Stimulated activated CD8-positive, alpha-beta memory T cell treated with anti-CD3 and anti-CD28 coated beads, Interleukin-7, amount 100 ng/mL, for 4 hours (primary cell): ENCODE results near the gene GET3.
"Not testable (repeated sequence)": the region's sequence is repeated elsewhere in the genome, so short reads cannot be mapped to it uniquely, and the experiment has no call there.

Experiments
- DNase-seq, 2 donors: peaks; one replicate each; pipeline ENCODE4 v3.0.0-alpha.2; 2020; ENCODE audit warnings: low read depth in 2 of 2

GET3 gene

GRCh38 chr19:12715929-12716328, 21.4 kb upstream of the GET3 start:
- no peak for DNase-seq

DNA sequence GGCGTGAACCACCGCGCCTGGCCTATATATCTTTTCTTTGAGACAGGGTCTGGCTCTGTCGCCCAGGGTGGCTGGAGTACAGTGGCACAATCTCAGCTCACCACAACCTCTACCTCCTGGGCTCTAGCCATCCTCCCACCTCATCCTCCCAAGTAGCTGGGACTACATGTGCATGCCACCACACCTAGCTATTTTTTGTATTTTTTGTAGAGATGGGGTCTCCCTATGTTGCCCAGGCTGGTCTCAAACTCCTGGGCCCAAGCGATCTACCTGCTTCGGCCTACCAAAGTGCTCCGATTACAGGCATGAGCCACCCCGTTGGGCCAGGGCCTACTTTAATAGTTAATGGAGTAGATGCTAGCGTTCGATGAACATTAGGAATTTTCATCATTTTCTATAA, 17.0 kb upstream of the GET3 start:
- DNase-seq = no peak

DNA sequence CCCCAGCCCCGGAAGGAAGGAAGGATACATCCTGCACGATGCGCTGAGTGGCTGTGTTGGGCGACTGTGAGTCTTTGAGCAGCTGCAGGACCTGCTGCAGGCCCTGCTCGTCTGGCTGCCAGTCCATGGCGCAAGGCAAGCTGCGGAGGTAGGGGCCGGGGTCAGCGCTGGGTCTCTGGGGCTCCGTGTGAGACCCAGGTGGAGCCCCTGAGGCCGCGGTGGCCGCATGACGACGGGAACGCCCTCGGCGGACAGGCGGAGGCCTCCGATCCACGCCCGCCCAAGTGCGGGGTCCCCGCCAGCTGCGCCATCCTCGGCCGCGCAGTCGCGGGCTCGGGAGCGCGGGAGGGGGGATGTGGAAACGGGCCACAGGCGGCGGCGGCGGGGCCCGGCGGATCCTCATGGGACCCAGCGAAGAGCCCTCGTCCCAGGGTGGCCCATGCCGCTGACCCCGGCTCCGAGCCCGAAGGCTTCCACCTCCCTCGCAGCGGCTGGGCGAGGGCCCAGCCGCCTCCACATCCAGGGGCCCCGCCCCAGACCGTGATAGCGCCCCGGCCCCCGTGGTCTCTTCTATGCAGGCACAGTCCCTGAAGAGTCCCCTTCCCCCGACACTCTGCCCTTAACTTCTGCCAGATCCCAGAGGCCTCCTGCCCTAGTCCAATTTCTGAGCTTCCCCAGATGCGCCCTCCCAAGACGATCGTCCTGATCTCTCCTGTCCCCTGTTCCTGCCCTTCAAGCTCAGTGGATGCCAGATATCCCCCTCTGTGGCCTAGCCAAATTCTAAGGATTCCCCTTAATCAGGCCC, 16.2 kb upstream of the GET3 start:
- no peak for DNase-seq

DNA sequence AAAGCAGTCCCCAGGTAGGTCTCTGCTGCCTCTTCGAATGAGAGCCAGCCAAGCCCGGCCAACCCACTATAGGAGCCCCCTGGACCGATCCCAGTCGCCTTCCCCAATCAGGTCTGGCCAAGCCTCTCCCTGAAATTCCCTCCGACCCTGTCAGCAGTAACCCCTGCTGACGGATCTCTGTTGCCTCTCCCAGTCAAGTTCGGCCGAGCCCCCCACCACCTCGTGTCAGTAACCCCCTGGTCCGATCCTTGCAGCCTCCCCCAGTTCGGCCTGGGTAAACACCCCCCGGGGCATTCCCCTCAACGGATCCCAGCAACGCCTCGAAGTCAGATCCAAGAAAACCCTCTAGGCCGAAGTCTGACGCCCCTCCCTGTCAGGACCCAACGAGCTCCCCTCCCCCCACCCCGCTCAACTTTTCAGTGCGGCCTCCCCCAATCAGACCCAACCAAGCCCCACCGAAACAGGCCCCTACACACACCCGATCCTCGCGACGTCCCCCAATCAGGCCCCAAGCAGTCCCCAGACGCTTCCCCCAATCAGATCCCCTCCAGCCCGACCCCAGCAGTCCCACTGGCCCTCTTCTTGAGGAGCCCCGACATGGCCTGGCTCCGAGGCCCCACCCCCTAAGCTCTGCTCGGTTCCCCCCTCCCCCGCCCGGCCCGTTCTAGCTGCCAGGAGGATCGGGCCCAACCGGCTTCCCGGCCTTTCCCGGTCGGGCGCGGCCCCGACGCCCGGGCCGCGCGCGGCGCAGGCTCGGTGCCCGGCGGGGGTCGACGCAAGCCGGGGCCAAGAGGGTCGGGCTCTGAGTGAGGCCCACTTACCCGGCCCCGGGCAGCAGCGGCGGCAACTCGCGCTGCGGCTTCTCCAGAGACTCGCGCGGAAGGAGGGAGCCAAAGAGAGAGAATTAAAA, 15.4 kb upstream of the GET3 start:
- DNase-seq = peak in 1 of 2 donors; percentile 32

GRCh38 chr19:12722566-12723380, 14.5 kb upstream of the GET3 start:
- DNase-seq = peak; percentile 91 to 94

DNA sequence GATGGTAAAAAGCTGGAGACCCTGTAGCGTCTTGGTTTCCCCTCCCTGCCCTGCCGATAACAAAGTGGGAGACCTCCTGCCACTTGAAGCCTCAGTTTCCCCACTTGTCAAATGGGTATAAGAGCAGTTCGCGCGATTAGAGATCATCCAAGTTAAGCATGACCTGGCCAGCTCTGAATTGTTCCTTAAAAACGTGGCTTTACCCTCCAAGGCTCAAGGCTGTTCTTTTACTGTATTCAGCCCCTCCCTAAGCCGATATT, 14.0 kb upstream of the GET3 start:
- DNase-seq = no peak

DNA sequence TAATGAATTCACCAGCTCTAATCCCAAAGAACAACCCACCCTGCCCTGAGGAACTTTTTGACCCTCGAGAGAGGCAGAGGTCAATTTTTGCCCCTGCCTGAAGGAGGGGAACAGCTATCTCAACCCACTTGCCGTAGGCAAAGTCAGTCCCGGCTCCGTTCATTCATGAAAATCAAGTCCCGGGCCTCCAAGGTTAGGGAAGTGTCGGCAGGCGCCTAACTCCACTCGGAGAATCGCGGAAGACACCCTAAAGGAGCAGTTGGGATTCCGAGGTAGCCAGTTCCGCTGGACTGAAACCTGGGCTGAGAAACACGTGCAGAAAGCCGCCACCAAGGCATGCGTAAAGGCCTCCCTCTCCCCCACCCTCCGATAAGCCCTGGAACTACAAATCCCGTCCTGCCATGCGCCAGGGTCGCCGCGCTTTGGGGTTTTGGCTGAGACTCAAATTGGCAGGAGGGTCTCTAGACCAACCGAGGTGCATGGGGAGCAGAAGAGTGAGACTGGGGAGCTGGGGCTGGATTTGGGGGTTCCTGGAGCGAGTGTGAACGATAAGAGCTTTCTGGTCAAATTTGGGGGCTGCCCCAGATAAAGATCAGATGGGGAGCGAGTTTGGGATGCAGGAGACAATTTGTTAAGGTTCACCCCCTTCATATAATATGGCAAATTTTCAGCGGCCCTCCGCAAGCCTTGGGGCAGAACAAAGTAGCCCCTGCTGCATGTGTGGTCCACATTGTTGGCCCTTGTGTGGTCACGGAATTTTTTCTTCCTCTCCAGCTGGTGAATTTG, 13.5 kb upstream of the GET3 start, which contains the start of gene TNPO2:
TNPO2 (minus strand) TSS at position 292 of the 786 bp plus-strand sequence. CDS start 2,955 bp downstream, outside the sequence.
- peak; percentile 52 to 60 for DNase-seq

DNA sequence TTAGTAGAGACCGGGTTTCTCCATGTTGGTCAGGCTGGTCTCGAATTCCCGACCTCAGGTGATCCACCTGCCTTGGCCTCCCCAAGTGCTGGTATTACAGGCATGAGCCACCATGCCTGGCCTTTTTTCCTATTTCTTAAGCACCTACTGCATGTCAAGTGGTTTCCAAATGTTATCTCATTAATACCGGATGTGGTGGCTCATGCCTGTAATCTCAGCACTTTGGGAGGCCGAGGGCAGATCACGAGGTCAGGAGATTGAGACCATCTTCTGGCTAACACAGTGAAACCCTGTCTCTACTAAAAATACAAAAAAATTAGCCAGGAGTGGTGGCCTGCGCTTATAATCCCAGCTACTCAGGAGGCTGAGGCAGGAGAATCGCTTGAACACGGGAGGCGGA, 11.7 kb upstream of the GET3 start:
- not testable (repeated sequence) for DNase-seq

DNA sequence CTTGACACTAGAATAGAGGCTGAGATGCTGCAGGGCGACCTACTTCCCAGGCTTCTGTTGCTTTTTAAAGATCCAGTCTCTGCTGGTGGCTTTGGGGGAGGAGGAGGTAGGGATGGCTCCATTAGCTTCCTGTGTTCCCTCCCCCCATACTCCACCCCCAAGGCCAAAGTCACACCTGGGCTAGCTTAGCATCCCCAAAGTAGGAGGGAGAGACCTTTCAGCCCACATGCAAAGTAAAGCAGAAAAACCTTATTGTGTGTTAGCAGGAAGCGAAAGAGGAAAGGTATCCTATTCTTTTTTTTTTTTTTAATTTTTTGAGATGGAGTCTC, 10.3 kb upstream of the GET3 start:
- no peak for DNase-seq

GRCh38 chr19:12727745-12728433, 9.4 kb upstream of the GET3 start:
- no peak for DNase-seq

DNA sequence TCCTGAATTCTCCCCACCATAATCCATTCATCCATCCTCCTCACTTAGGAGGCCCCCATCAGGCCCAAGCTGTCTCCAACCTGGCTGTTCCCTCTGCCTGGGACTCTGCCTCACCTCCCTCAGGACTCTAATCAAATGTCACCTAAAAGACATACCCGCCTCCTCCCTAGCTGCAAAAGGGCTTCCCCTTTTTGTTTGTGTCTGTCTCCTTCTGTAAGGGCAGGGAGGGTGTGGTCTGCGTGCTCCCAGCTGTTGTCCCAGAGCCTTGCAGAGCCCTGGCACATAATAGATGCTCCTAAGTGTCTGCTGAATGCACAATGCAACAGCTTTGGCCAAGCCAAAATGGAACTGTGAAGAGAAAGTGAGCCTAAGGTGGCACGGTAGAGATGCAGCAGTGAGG, 7.2 kb upstream of the GET3 start:
- no peak for DNase-seq

- no peak for DNase-seq
Observed at GRCh38 chr19:12731337-12731736, 6.0 kb upstream of the GET3 start.

DNA sequence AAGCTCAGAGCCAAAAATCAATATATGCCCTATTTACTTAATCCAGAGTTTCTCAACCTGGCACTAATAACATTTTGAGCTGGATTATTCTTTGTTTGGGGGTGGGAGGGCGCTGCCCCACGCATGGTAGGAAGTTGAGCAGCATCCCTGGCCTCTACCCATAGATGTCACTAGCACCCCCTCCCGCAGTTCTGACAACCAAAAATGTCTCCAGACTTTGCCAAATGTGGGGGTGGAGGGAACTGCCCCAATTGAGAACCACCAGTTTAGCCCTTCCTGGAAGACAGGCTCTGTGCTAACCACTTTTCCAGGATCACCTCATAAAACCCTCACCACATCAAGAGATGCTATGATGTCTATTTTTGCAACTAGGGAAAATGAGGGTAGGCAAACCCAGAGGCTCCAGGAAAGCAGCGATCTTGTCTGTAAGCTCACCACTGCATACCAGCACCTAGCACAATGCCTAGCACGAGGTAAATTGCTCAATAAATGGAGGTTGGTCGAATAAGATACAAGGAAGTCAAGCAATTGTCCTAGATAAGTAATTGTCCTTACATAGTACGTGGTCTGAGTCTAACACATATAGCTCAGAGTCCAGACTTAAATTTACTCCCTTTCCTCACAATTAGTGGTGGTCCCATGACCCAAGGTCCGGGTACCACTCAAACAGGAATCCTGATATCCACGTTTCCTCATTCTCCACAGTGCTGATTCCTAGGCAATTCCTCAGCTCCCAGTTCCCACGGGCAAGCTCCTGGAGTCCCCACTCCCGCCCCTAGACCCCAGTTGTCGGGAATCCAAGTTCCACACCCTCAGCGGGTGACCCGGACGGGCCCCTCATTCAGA, 3.7 kb upstream of the GET3 start:
- DNase-seq = peak; percentile 23 to 29

- no peak for DNase-seq
Observed at GRCh38 chr19:12737835-12738351, 596 bp downstream of the GET3 start.

DNA sequence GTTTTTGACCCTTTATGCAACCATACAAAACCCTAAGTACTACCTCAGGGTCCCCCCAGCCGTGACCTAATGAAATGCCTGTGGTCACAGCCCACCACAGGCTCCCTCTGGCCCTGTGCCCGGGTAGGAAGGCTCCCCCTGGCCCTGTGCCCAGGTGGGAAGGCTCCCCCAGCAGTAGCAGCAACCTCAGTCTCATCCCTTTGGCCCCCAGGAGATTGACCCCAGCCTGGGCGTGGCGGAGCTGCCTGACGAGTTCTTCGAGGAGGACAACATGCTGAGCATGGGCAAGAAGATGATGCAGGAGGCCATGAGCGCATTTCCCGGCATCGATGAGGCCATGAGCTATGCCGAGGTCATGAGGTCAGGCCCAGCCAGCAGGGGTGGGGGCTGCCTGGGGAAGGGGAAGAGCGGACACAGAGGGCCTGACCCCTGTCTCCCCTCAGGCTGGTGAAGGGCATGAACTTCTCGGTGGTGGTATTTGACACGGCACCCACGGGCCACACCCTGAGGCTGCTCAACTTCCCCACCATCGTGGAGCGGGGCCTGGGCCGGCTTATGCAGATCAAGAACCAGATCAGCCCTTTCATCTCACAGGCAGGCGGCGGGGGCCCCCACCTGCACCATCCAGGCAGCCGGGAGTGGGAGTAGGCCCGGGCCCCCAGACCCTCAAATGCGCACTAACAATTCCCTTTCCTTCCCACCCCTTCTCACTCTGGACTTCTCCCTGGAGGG, 8.0 kb downstream of the GET3 start:
- no peak for DNase-seq

DNA sequence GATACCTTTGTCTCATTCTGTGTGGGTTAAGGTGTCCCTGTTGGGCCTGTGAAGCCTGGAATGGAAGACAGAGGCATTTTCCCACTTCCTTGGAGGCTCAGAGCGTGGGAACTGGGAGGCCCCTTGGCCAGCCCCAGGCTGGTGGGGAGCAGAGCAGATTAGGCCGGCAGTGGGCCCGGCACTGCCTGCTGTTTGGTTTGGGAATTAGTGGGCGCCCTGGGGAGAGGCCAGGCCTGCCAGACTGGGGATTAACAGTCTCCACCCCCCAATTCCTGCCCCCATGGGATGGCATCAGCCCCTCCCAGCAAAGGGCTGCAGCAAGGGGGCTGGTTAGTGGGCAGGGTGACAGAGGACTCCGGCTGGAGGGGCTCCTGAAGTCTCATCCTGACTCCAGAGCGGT, 11.2 kb downstream of the GET3 start:
- no peak for DNase-seq

DNA sequence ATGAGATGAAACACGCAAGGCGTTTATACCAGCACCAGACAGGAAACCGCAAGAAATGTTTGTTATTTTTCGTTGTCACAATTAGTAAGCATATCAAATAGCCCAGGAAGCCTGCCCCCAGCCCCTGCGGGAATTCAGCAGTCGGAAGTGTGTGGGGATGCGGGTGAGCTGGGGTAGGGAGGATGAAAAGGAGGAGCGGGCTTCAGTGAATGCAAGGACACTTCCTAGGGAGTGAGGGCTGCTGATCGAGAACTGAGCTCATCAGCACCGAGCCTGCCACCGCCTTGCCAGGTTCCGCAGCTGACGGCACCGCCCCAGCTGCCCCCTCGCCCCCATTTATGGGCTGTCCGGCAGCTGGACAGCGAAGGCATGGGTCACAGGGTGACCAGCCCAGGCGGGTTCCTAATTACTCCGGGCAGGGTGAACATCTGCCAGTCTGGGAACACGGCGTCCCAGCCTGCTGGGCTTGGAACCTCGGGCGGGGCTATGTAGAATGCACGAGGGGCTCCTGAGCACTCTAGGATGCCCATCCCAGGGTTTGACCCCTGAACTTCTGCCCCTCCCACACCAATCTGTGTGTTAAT, 12.7 kb downstream of the GET3 start:
- DNase-seq = no peak

DNA sequence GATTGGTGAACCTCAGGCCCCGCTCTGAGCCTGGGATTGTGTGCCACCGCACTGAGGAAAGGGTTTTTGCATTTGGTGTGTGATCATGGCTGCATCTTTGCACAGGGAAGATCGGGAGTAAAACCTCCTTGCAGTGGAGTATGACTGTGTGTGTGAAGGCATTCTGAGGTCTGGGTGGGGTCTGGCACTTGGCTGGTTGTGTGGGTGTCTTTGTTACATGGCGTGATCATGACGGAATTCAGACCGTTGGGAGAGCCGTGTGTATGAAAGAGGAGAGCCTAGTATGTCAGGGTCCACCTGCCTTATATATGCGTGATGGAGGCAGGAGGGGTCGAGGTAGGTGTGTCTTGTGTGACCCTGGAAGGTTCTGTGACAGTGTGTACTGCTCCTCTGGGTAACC, 13.6 kb downstream of the GET3 start:
- no peak for DNase-seq

DNA sequence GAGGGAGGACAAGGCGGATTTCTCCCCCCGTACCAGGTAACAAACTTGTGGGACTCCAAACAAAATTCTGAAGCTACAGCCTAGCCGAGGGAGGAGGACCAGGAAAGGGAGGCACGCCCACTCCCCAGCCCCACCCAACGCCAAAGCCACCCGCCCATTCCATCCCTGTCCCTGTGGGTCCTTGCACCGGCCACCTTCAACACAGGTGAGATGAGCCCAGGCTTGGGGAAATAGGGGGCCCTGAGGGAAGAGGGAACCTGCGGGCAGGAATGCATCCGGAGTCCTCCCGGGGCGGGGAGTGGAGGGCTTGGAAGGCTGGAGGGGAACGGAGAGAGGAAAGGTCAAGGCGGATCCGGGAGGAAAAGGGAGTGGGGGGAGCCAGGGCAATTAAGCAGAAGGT, 14.3 kb downstream of the GET3 start, which contains the start of gene BEST2:
BEST2 (plus strand) TSS at position 157 of the 400 bp plus-strand sequence. CDS start 802 bp downstream, outside the sequence.
- no peak for DNase-seq
